ENCODE results near the gene ACOX2. TPM values are rescaled to one million over a fixed set of nuclear protein-coding genes. Genes with fewer than 3 reads are reported as not detected.

ACOX2 gene
- total RNA-seq, 1 experiment from 2014 or later = 0.85 TPM

DNA sequence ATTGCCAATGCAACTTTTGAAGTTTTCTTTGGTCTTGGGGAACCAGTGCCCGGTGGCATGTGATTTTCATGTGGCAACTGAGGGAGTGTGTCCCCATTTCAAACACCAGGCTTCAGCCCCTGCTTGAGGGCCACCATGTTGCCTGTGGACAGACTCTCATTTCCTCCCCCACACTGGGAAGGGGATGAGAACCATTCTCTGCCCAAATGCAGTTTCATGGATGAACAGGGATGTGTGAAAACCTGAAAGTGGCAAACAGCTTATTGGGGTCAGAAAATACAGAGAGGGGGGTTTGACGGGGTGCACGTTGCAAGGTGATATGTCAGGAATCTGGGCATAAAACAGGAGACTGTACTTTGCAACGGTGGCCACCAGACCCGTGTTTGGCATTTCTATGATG lies 33.9 kb upstream of the ACOX2 start:
- Histone ChIP-seq H2BK5ac (ENCODE audit: insufficient read length, low read length) (no peak overlapping the region), H3K14ac (ENCODE audit: insufficient read depth, low read length) (no peak overlapping the region), H2AK5ac (ENCODE audit: insufficient read length, low read length) (no peak overlapping the region), H4K5ac (ENCODE audit: insufficient read length, low read depth, low read length) (no peak overlapping the region), H2BK120ac (ENCODE audit: low read depth, low read length, poor library complexity, severe bottlenecking) (no peak overlapping the region), H3T11ph (ENCODE audit: low read length) (no peak overlapping the region), H3K9ac (ENCODE audit: extremely low read depth, insufficient read length, low read length) (no peak overlapping the region), H3K27ac (ENCODE audit: insufficient read length, low read depth, low read length) (no peak overlapping the region), H3K79me2 (ENCODE audit: insufficient read depth, low read length) (no peaks in the 10 kb centered on the region), H2BK12ac (ENCODE audit: insufficient read length, low read depth, low read length) (no peak overlapping the region), H4K20me1 (ENCODE audit: control insufficient read depth, insufficient read depth, insufficient read length) (no peaks in the 10 kb centered on the region), H3K23me2 (ENCODE audit: insufficient read length, low read depth, low read length, poor library complexity, severe bottlenecking) (no peaks in the 10 kb centered on the region), H3K27me3 (ENCODE audit: insufficient read depth, low read length) (no peaks in the 10 kb centered on the region), H3K4ac (ENCODE audit: low read depth, low read length) (no peak overlapping the region), H3K4me2 (ENCODE audit: insufficient read depth, insufficient read length, low read length) (no peak overlapping the region), H4K8ac (replicated peaks; ENCODE audit: insufficient read length, low read depth, low read length) (no peak overlapping the region), H3K79me1 (ENCODE audit: insufficient read depth, low read depth, low read length, poor library complexity, severe bottlenecking) (no peaks in the 10 kb centered on the region), H3K56ac (ENCODE audit: insufficient read length, low read depth, low read length) (no peak overlapping the region), H3K23ac (ENCODE audit: insufficient read length, low read depth, low read length) (no peak overlapping the region), H2BK15ac (ENCODE audit: low read depth, low read length) (no peak overlapping the region), H2BK20ac (ENCODE audit: low read depth, low read length, poor library complexity, severe bottlenecking) (no peak overlapping the region), H4K91ac (ENCODE audit: insufficient read length, low read depth, low read length) (no peak overlapping the region), H2AFZ (ENCODE audit: low read length) (no peak overlapping the region), H3K18ac (ENCODE audit: insufficient read length, low read depth, low read length) (no peak overlapping the region), H3K9me3 (ENCODE audit: control insufficient read depth, low read depth, low read length) (no peaks in the 10 kb centered on the region), H3K4me1 (ENCODE audit: insufficient read depth, low read length) (peaks cover 4% of the 10 kb centered on the region; the same call in 1 of the 2 replicates)
- H3K36me3 Mint-ChIP-seq (ENCODE audit: insufficient read depth in 1 of 3, low read depth in 3 of 3) = peaks cover 0 to 9% (median 0%) of the 10 kb centered on the region in 3 experiments; a peak in 2 of 7 replicates
- no peak for TF ChIP-seq CTCF (conservative IDR thresholded peaks at IDR 0.05)
- no peak overlapping the region for H3K4me3 Mint-ChIP-seq
- DNase-seq = peak; percentile 10
- no peak overlapping the region for H3K27ac Mint-ChIP-seq
- H3K4me1 Mint-ChIP-seq = peaks cover 23 to 34% of the 10 kb centered on the region in 2 experiments
- H3K27me3 Mint-ChIP-seq (ENCODE audit: low read depth) = peaks cover 9% of the 10 kb centered on the region
- H3K9me3 Mint-ChIP-seq = peaks cover 5 to 9% of the 10 kb centered on the region in 2 experiments; a peak in 4 of 5 replicates
- no CpG with 5 or more reads among the region's 5 CpGs for WGBS (ENCODE audit: extremely low coverage, insufficient read length, low lambda C conversion rate)
